Hematopoietic multipotent progenitor cell treated with erythropoietin and hydrocortisone succinate and interleukin-3 and kit ligand, for 8 days (in vitro differentiated cells): ENCODE measurements around the gene KCNIP1.

Experiments used
- DNase-seq: peaks from one replicate; pipeline ENCODE4 v3.0.0-alpha.2; 2015

KCNIP1 gene

GRCh38 chr5:170651604-170652277 is 147.9 kb downstream of the KCNIP1 start:
- no peak for DNase-seq

GRCh38 chr5:170655476-170655875 is 151.7 kb downstream of the KCNIP1 start:
- DNase-seq, result no peak

GRCh38 chr5:170655920-170656319 is 152.1 kb downstream of the KCNIP1 start:
- no peak for DNase-seq

- no peak for DNase-seq
These were observed 152.5 kb downstream of the KCNIP1 start for GRCh38 chr5:170656346-170656745.

- no peak for DNase-seq
These were observed 156.7 kb downstream of the KCNIP1 start for GRCh38 chr5:170660531-170660930.

- DNase-seq, result no peak
These were observed 159.1 kb downstream of the KCNIP1 start for GRCh38 chr5:170662966-170663365.

- no peak for DNase-seq
These were observed 175.0 kb downstream of the KCNIP1 start for GRCh38 chr5:170678811-170679210.

GRCh38 chr5:170681013-170681433 is 177.2 kb downstream of the KCNIP1 start:
- DNase-seq, result peak; percentile 32

- no peak for DNase-seq
These were observed 187.8 kb downstream of the KCNIP1 start for GRCh38 chr5:170691657-170692056.

- no peak for DNase-seq
These were observed 189.9 kb downstream of the KCNIP1 start for GRCh38 chr5:170693701-170694100.

- DNase-seq, result no peak
These were observed 191.1 kb downstream of the KCNIP1 start for GRCh38 chr5:170694911-170695310.

GRCh38 chr5:170697031-170697430 is 193.2 kb downstream of the KCNIP1 start:
- DNase-seq, result no peak

GRCh38 chr5:170700503-170700902 is 196.7 kb downstream of the KCNIP1 start:
- DNase-seq, result no peak

- DNase-seq, result no peak
These were observed 197.5 kb downstream of the KCNIP1 start for GRCh38 chr5:170701334-170701733.

- DNase-seq, result no peak
These were observed 200.8 kb downstream of the KCNIP1 start for GRCh38 chr5:170704417-170705192.

GRCh38 chr5:170709640-170710039 is 205.8 kb downstream of the KCNIP1 start:
- DNase-seq, result no peak

- no peak for DNase-seq
These were observed 207.5 kb downstream of the KCNIP1 start for GRCh38 chr5:170711300-170711699.

GRCh38 chr5:170715141-170715540 is 211.3 kb downstream of the KCNIP1 start:
- no peak for DNase-seq

- no peak for DNase-seq
These were observed 212.6 kb downstream of the KCNIP1 start for GRCh38 chr5:170716396-170716795.

- no peak for DNase-seq
These were observed 215.7 kb downstream of the KCNIP1 start for GRCh38 chr5:170719551-170719950.

GRCh38 chr5:170720179-170720578 is 216.4 kb downstream of the KCNIP1 start:
- no peak for DNase-seq

GRCh38 chr5:170720984-170721383 is 217.2 kb downstream of the KCNIP1 start:
- no peak for DNase-seq

GRCh38 chr5:170721681-170722080 is 217.9 kb downstream of the KCNIP1 start:
- DNase-seq, result no peak

GRCh38 chr5:170722316-170722715 is 218.5 kb downstream of the KCNIP1 start:
- DNase-seq, result no peak

GRCh38 chr5:170731052-170731451 is 227.2 kb downstream of the KCNIP1 start:
- no peak for DNase-seq
